AG08395 (cell line): ENCODE measurements around the gene CDC42BPA.

ENCODE experiments used
- DNase-seq: peaks from one replicate; pipeline ENCODE4 v3.0.0; 2012; ENCODE audit warnings: mixed read lengths, low spot score

CDC42BPA gene

GRCh38 chr1:226994586-226995364 lies 323.5 kb downstream of the CDC42BPA start:
- no peak for DNase-seq

- no peak for DNase-seq
Measured at GRCh38 chr1:226993814-226994585, 324.3 kb downstream of the CDC42BPA start.

GRCh38 chr1:226991920-226992319 lies 326.4 kb downstream of the CDC42BPA start:
- no peak for DNase-seq

GRCh38 chr1:226990133-226990716 lies 328.1 kb downstream of the CDC42BPA start:
- no peak for DNase-seq

- DNase-seq, result no peak
Measured at GRCh38 chr1:226989085-226989920, 329.0 kb downstream of the CDC42BPA start.

- DNase-seq, result no peak
Measured at GRCh38 chr1:226988334-226988666, 330.0 kb downstream of the CDC42BPA start.

- no peak for DNase-seq
Measured at GRCh38 chr1:226987623-226988333, 330.5 kb downstream of the CDC42BPA start.

GRCh38 chr1:226987179-226987536 lies 331.1 kb downstream of the CDC42BPA start:
- no peak for DNase-seq

- DNase-seq, result no peak
Measured at GRCh38 chr1:226986496-226987178, 331.7 kb downstream of the CDC42BPA start.

GRCh38 chr1:226985839-226986463 lies 332.3 kb downstream of the CDC42BPA start:
- DNase-seq, result no peak

- DNase-seq, result no peak
Measured at GRCh38 chr1:226985239-226985838, 333.0 kb downstream of the CDC42BPA start.

GRCh38 chr1:226984521-226985238 lies 333.6 kb downstream of the CDC42BPA start:
- no peak for DNase-seq

- DNase-seq, result no peak
Measured at GRCh38 chr1:226983992-226984364, 334.3 kb downstream of the CDC42BPA start.

- DNase-seq, result no peak
Measured at GRCh38 chr1:226983247-226983991, 334.9 kb downstream of the CDC42BPA start.

GRCh38 chr1:226982451-226983177 lies 335.7 kb downstream of the CDC42BPA start:
- no peak for DNase-seq

GRCh38 chr1:226981838-226982237 lies 336.5 kb downstream of the CDC42BPA start:
- no peak for DNase-seq

GRCh38 chr1:226981386-226981817 lies 336.9 kb downstream of the CDC42BPA start:
- DNase-seq, result no peak
